ENCODE results near the gene ITGB1. TPM values are rescaled to one million over a fixed set of nuclear protein-coding genes. Genes with fewer than 3 reads are reported as not detected.
"Not testable (repeated sequence)": the region's sequence is repeated elsewhere in the genome, so short reads cannot be mapped to it uniquely, and the experiment has no call there.

The ITGB1 gene
- total and polyA plus RNA-seq, 2 of the 8 experiments (the other 6 are each of a cell fraction or from before 2014, with no cell fraction given), result 82.7 to 321 TPM

DNA sequence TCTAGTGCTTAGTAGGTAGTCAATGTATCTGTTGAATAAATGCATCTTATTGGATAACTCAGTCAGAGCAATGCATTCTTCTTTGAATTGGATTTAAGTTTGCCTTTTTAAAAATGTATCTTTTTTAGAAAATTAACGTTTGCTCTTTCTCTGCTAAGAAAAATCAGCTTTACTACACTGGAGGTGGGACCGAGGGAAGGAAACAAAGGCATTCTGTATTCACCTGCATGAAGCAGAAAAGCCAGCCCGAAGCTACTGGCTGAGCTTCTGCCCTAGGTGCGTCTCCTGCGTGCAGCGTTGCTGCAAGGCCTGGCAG is 22.2 kb upstream of the ITGB1 start (continued):
- no peak for TF ChIP-seq SUZ12 (IDR thresholded peaks at IDR 0.05; ENCODE audit: low read length)
- no peak for TF ChIP-seq GTF2F1 (IDR thresholded peaks at IDR 0.05; ENCODE audit: borderline replicate concordance, low read depth, low read length)
- TF ChIP-seq MAFK (IDR thresholded peaks at IDR 0.05; ENCODE audit: low read depth, low read length), result no peak

DNA sequence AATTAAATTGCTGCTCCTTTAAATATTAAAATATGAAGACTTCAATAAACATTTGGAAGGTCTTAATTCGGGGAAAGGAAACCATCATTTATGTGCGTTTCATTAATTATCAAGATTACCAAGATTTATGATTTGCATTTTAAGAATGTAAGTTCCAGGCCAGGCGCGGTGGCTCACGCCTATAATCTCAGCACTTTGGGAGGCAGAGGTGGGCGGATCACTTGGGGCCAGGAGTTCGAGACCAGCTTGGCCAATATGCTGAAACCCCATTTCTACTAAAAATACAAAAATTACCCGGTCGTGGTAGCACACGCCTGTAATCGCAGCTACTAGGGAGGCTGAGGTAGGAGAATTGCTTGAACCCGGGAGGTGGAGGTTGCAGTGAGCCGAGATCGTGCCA is 21.7 kb upstream of the ITGB1 start:
- not testable (repeated sequence) for H3K79me2 ChIP-seq (ENCODE audit: control insufficient read depth in 1 of 2, insufficient read depth in 2 of 2, low read length in 2 of 2); FAIRE-seq; H3K23ac ChIP-seq (ENCODE audit: insufficient read length); H3K23me2 ChIP-seq (ENCODE audit: low read depth, low read length); H2AFZ ChIP-seq (ENCODE audit: low read length); H3K9ac ChIP-seq (replicated peaks in 1 of 4; ENCODE audit: extremely low read depth in 1 of 4, low read depth in 3 of 4, low read length in 3 of 4); H4K5ac ChIP-seq (ENCODE audit: insufficient read length, low read depth, low read length); H2BK15ac ChIP-seq (ENCODE audit: low read length); H2AK5ac ChIP-seq (ENCODE audit: low read depth, low read length); H3K79me1 ChIP-seq (ENCODE audit: low read depth, low read length); H4K20me1 ChIP-seq (replicated peaks in 1 of 2; ENCODE audit: control insufficient read depth in 1 of 2, insufficient read depth in 2 of 2, low read length in 2 of 2); H3K36me3 ChIP-seq (ENCODE audit: control insufficient read depth in 2 of 4, insufficient read depth in 4 of 4, low read length in 3 of 4); H4K8ac ChIP-seq (ENCODE audit: extremely low read depth, insufficient read depth, low read length); H3K9me3 ChIP-seq (ENCODE audit: insufficient read depth in 2 of 2, low read depth in 1 of 2, low read length in 1 of 2); H3K27me3 ChIP-seq (replicated peaks in 1 of 4; ENCODE audit: control insufficient read depth in 3 of 4, extremely low read depth in 1 of 4, insufficient read depth in 3 of 4, low read length in 3 of 4); H2BK5ac ChIP-seq (ENCODE audit: low read depth, low read length); H2BK120ac ChIP-seq (replicated peaks; ENCODE audit: low read depth, low read length); H2BK20ac ChIP-seq (ENCODE audit: low read length); H3K14ac ChIP-seq (ENCODE audit: insufficient read length); H3K4me1 ChIP-seq (replicated peaks in 1 of 4; ENCODE audit: control insufficient read depth in 3 of 4, insufficient read depth in 4 of 4, low read length in 3 of 4); H3K56ac ChIP-seq (replicated peaks; ENCODE audit: insufficient read length, low read depth, low read length); DNase-seq (ENCODE audit: low read depth in 1 of 2, low spot score in 2 of 2); H2BK12ac ChIP-seq (ENCODE audit: low read depth, low read length); H3K18ac ChIP-seq (ENCODE audit: extremely low read depth, low read length); H3K4ac ChIP-seq (replicated peaks; ENCODE audit: insufficient read length, low read depth, low read length); H3K27ac ChIP-seq (ENCODE audit: low read depth, low read length); H4K91ac ChIP-seq (replicated peaks; ENCODE audit: insufficient read length, low read length)
- peak overlapping the region in 1 of 2 experiments; percentile 73; a peak in 1 of 4 replicates for H3K4me2 ChIP-seq (ENCODE audit: insufficient read depth in 1 of 2, low read depth in 2 of 2, low read length in 2 of 2)
- ChIA-PET CTCF (ENCODE audit: partially characterized antibody) (interaction anchor here (0.7 to 1.5 kb wide), 7 partner anchors 18 to 176 kb away, joined by 3 to 4 read pairs (median 3); no protein-coding TSS in a partner anchor), POLR2A (ENCODE audit: partially characterized antibody) (interaction anchor here (1.0 to 1.6 kb wide), 3 partner anchors 8 to 18 kb away, joined by 3 to 6 read pairs (median 5); no protein-coding TSS in a partner anchor)
- peak overlapping the region in 1 of 4 experiments; percentile 61; a peak in 1 of 8 replicates for H3K4me3 ChIP-seq (ENCODE audit: extremely low read depth in 1 of 4, insufficient read depth in 2 of 4, low read depth in 3 of 4, low read length in 4 of 4)
- WGBS, 2 experiments (ENCODE audit: extremely low coverage in 1 of 2, insufficient coverage in 1 of 2, insufficient read length in 1 of 2, insufficient replicate concordance in 2 of 2, low coverage in 1 of 2, low lambda C conversion rate in 2 of 2, missing lambda C conversion rate in 1 of 2), result 88% methylated on average over 14 of the region's 14 CpGs; no CpG with 5 or more reads in 1 of the 2 experiments

Data from H1 (cell line).